C4-2B (cell line): ENCODE measurements around the gene COL12A1.

Experiments used
- H3K27ac ChIP-seq: fragments of 450-650 bp; 2 replicates; pipeline ENCODE4 v1.5.1; 2017
- ZFX ChIP-seq: fragments of 450-650 bp; IDR thresholded peaks from 2 replicates; pipeline ENCODE4 v1.6.1; 2017
- TF ChIP-seq, protein P1 (sequence below): fragments of 450-650 bp; conservative IDR thresholded peaks from 2 replicates; pipeline ENCODE4 v1.5.1; 2017; ENCODE audit warnings: mild to moderate bottlenecking

COL12A1 gene

DNA sequence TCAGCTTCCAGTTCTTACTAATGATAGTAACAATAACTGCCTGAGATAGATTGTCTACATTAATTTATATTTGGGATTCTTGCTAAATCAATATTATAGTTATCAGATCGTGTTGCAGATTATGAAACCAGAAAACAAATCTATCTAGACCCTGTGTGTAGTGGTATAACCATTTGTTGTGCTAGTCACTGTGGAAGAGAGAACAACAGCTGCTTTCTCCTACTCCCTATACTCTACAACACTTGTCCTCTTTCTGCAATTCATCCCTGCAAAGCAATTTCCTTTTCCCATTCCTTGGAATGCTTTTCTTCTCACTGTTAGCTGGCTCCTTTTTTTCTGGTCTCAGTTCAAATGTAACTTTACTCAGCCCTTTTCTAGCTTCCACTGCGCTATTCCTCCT, 29.4 kb upstream of the COL12A1 start:
- TF ChIP-seq, protein P1, sequence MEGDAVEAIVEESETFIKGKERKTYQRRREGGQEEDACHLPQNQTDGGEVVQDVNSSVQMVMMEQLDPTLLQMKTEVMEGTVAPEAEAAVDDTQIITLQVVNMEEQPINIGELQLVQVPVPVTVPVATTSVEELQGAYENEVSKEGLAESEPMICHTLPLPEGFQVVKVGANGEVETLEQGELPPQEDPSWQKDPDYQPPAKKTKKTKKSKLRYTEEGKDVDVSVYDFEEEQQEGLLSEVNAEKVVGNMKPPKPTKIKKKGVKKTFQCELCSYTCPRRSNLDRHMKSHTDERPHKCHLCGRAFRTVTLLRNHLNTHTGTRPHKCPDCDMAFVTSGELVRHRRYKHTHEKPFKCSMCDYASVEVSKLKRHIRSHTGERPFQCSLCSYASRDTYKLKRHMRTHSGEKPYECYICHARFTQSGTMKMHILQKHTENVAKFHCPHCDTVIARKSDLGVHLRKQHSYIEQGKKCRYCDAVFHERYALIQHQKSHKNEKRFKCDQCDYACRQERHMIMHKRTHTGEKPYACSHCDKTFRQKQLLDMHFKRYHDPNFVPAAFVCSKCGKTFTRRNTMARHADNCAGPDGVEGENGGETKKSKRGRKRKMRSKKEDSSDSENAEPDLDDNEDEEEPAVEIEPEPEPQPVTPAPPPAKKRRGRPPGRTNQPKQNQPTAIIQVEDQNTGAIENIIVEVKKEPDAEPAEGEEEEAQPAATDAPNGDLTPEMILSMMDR, result no peak
- H3K27ac ChIP-seq, result no peak overlapping the region

DNA sequence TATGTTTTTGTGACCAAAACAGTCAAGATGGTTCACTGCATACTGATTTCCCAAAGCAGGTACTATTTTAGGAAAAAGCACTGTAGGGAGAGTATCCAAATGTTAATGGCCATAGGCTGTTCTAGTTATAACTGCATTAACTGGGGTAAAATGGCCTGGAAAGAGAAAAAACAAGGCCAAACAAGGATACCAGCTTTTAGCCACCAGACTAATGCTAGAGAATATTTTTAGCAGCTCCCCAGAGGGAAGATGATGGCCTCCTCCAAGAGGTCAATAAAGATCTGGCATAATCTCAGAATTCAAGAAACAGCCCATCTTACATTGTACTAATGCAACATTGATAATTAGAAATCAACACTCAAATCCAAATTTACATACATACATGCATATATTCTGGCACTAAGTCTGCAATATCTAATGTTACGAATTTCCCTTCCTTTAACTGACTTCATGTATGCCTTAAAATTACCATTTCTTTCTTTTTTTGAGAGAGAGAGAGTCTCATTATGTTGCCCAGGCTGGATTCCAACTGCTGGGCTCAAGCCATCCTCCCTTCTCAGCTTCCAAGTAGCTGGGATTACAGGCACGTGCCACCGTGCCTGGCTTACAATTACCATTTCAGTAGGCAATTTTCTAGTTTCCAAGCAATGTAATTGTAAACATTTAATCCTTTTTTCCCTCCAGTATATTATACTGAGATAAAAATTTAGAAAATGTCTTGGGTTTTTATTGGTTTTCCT, 28.4 kb upstream of the COL12A1 start:
- TF ChIP-seq, protein P1, result no peak
- no peak for TF ChIP-seq ZFX
- H3K27ac ChIP-seq, result no peak overlapping the region

DNA sequence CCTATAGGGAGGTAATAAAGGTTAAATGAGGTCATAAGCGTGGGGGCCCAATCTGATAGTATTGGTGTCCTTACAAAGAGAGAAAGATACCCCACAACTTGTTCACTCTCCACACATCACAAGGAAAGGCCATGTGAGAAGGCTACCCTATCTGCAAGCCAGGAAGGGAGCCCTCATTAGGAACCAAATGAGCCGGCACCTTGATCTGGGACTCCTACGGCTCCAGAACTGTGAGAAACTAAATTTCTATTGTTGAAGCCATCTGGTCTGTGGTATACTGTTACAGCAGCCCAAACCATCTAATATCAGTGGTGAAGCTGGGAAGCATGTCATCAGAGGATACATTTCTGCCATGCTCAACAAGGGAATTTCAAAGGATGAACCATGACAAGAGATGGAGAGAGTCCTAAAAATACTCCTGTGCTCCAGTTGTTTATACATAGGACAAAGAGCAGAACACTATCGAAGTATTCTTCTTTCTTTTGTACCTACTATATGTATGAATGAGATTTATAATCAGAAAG, 27.3 kb upstream of the COL12A1 start:
- no peak overlapping the region for H3K27ac ChIP-seq
- TF ChIP-seq, protein P1, result no peak
- no peak for TF ChIP-seq ZFX

DNA sequence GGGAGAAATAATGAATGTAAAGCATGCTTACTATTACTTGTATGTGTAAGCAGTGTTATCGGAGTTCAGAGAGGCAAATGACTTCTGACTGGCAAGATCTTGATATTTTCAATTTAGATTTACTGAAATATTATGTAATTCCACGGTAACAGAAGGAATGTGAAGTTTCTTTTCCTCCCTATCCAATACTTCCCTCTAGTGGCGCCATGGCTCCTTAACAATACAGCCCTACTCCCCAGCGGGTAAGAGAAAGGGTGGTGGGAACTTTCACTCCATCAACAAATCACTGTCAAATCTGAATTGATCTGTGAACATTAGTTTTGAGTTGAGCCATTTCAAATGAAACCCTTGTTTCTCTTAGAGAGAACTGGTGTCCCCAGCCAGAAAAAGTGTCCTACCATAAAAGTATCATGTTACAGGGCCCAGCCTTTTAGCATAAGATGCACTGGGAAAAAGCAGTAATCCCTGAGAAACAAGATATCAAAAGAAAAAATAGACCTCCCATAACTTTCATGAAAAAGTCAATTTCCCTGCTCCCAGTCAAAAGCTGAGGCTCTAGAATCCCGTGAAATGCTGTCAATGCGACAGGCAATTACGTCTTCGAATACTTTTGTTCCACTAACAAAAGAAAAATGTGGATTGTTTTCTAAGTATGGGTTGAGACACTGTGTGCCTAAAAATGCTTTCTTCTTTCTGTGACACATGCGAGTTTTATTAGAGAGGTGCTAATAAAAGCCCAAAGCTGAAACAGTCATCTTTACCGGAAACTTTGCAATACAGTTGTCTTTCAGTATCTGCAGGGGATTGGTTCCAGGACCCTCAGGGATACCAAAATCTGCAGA, 24.9 kb upstream of the COL12A1 start:
- H3K27ac ChIP-seq, result no peak overlapping the region

DNA sequence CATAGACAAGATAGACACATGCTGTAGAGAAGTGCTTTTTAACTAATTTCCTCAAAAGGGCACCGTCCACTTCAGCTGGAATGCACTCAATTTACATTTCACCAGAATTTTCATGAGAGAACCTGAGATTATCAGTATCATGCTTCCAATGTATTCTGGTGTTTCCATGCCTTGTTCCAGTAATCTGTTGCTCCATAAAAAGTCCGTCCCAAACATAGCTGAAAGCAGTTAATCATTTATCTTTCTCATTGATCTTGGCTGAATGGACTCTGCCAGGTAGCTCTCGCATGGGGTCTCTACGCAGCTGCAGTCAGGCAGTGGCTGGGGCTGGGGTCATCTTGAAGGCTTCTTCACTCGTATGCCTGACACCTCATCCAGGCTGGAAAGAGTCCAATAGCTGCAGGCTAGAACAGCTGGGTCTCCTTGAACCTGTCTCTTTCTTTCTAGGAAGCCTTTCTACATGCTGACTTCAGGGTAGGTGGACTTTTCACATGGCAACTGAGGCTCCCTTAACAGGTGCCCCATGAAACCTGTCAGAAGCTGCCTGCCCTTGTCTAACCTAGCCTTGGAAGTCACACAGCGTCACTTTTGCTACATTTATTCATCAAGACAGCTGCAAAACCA, 18.6 kb upstream of the COL12A1 start:
- TF ChIP-seq ZFX, result no peak
- TF ChIP-seq, protein P1, result no peak
- no peak overlapping the region for H3K27ac ChIP-seq

More for the DNA sequence above, 24.9 kb upstream of the COL12A1 start:
- TF ChIP-seq, protein P1, result peak; percentile 86
- no peak for TF ChIP-seq ZFX

DNA sequence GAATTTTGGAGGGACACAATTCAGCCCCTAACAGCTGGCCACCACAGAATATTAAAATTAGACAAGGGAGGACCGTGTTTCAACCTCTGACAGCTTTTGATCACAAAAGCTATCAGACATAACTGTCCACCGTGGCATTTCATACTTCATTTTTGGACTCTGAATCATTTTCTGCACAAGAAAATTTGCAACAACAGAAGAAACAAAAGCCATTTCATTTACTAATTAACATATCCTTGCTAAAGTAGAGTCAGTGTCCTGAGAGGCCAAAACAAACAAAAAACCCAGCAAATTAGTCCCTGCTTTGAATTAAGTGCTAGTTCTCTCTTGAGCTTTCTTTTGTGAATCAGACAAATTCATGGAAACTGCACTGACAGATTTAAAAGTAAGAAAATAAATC, 17.6 kb upstream of the COL12A1 start:
- TF ChIP-seq, protein P1, result no peak
- no peak for TF ChIP-seq ZFX
- no peak overlapping the region for H3K27ac ChIP-seq

DNA sequence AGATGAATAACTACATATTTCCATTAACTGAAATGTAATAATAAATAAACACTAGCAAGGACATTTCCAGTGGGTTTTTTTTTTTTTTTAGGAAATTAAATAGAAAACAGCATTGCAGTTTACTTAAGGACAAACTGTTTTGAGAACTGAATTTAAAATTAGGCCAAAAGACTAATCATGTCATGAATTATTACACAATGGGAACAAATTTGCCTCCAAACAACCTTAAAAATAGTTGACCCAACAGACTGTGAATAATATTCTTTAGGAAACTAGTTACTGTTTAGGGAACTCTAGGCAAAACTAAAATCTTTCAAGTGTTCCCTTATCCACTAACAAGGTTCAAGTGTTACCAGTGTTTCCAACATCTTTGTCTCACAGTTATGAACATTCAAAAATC, 16.4 kb upstream of the COL12A1 start:
- no peak overlapping the region for H3K27ac ChIP-seq

More for the DNA sequence above, 16.4 kb upstream of the COL12A1 start:
- TF ChIP-seq, protein P1, result no peak
- TF ChIP-seq ZFX, result no peak
